K562 (cell line): ENCODE results near the gene SRRM5. TPM values are rescaled to one million over a fixed set of nuclear protein-coding genes. Genes with fewer than 3 reads are reported as not detected.
A peak's percentile ranks its signal among the peaks of the same experiment; 100 is the strongest.

ENCODE experiments used
- BRD4 ChIP-seq: fragments of 200-600 bp; sonication (generic); IDR thresholded peaks from 2 replicates; pipeline ENCODE4 v1.6.1; 2017; ENCODE audit warnings: inconsistent platforms
- CBX3 ChIP-seq, 2 experiments: IDR thresholded peaks; 1 replicate in 1 of 2; 2 replicates in 1 of 2; pipeline ENCODE4 v1.6.1; 2012; ENCODE audit warnings: inconsistent platforms in 2 of 2, low read length in 2 of 2, borderline replicate concordance in 1 of 2, control low read depth in 1 of 2
- FOSL1 ChIP-seq: fragments of 200-800 bp; sonication (Bioruptor generic); conservative IDR thresholded peaks from 2 replicates; pipeline ENCODE4 v1.6.1; 2016; ENCODE audit warnings: missing genetic modification characterization, missing compliant biosample characterization
- FOXO4 ChIP-seq: fragments of 450-650 bp; formaldehyde crosslinking; IDR thresholded peaks from 2 replicates; pipeline ENCODE4 v1.4.0; 2020; ENCODE audit warnings: mild to moderate bottlenecking, moderate library complexity
- GATAD2A ChIP-seq: fragments of 450-650 bp; IDR thresholded peaks from 2 replicates; pipeline ENCODE4 v1.6.1; 2017
- HNRNPL ChIP-seq: fragments of 200-400 bp; formaldehyde crosslinking; IDR thresholded peaks from 2 replicates; pipeline ENCODE4 v1.6.1; 2017; ENCODE audit warnings: low read depth, mild to moderate bottlenecking, low read length
- KHSRP ChIP-seq: fragments of 450-650 bp; IDR thresholded peaks from 2 replicates; pipeline ENCODE4 v1.6.1; 2017
- NCOR1 ChIP-seq: fragments of 450-650 bp; IDR thresholded peaks from 2 replicates; pipeline ENCODE4 v1.6.1; 2016; ENCODE audit warnings: mild to moderate bottlenecking, moderate library complexity
- RBM34 ChIP-seq: fragments of 200-400 bp; formaldehyde crosslinking; IDR thresholded peaks from 2 replicates; pipeline ENCODE4 v1.6.1; 2018; ENCODE audit warnings: low read length, borderline replicate concordance; ENCODE audit not compliant: insufficient read depth
- RHOXF2B ChIP-seq: fragments of 250-450 bp; sonication (Bioruptor Pico); conservative IDR thresholded peaks from 2 replicates; pipeline ENCODE4 v1.5.1; 2021
- SMARCC2 ChIP-seq: fragments of 450-650 bp; IDR thresholded peaks from 2 replicates; pipeline ENCODE4 v1.6.1; 2017; ENCODE audit warnings: antibody characterized with exemption, moderate library complexity, mild to moderate bottlenecking, low read depth
- U2AF2 ChIP-seq: fragments of 200-400 bp; formaldehyde crosslinking; optimal IDR thresholded peaks from 2 replicates; pipeline ENCODE3; 2017; ENCODE audit warnings: low read depth, mild to moderate bottlenecking, low read length
- USF2 ChIP-seq: sonication (generic); formaldehyde crosslinking; IDR thresholded peaks from 2 replicates; pipeline ENCODE4 v1.5.0; 2020; ENCODE audit warnings: missing genetic modification reagents
- XRCC4 ChIP-seq: IDR thresholded peaks from one replicate; pipeline ENCODE4 v1.6.1; 2011; ENCODE audit not compliant: insufficient read depth, insufficient read length; ENCODE audit errors: extremely low read depth
- ZKSCAN8 ChIP-seq: fragments of 200-800 bp; sonication (Bioruptor generic); IDR thresholded peaks from 2 replicates; pipeline ENCODE4 v1.6.1; 2016; ENCODE audit warnings: missing genetic modification characterization, missing compliant biosample characterization
- ZNF512 ChIP-seq: IDR thresholded peaks from 2 replicates; pipeline ENCODE4 v1.6.1; 2016; ENCODE audit warnings: missing genetic modification characterization, missing compliant biosample characterization
- ZNF75A ChIP-seq: fragments of 450-650 bp; formaldehyde crosslinking; IDR thresholded peaks from 2 replicates; pipeline ENCODE4 v1.4.0; 2020; ENCODE audit warnings: mild to moderate bottlenecking
- polyA plus RNA-seq, 8 experiments: library from polyadenylated mRNA; depleted of rRNA in 4 of 8; stranded (reverse) in 5 of 8; unstranded in 3 of 8; fragments of >200 nt; fragmentation: Nextera tagmentation in 2 of 8; fragmentation: Illumina TruSeq in 1 of 8; extraction: Ambion mirVana in 2 of 8; extraction: Trizol in 1 of 8; gene quantifications; 2 replicates each; pipeline versions ENCODE4 v1.2.1 to v1.2.3, GENCODE V29; 2011 to 2014; ENCODE audit warnings: inconsistent platforms in 1 of 8, missing spikeins in 1 of 8
- total RNA-seq, 7 experiments: library from RNA; depleted of rRNA in 6 of 7; stranded (reverse); fragments of >200 nt in 6 of 7; fragmentation: Illumina TruSeq in 2 of 7; extraction: Trizol in 2 of 7; gene quantifications; 2 replicates each; pipeline versions ENCODE4 v1.2.1 to v1.2.3, GENCODE V29; 2011 to 2021; ENCODE audit warnings: low replicate concordance in 1 of 7
- TF ChIP-seq, protein P1 (sequence below), 2 experiments: fragments of 450-650 bp in 1 of 2; sonication (generic) in 1 of 2; formaldehyde crosslinking; conservative IDR thresholded peaks; 2 replicates each; pipeline versions ENCODE4 v1.4.0 to v1.8.1; 2020 to 2022; ENCODE audit warnings: mild to moderate bottlenecking in 1 of 2, missing genetic modification reagents in 1 of 2
- TF ChIP-seq, protein P2 (sequence below): fragments of 250-450 bp; sonication (Bioruptor Pico); IDR thresholded peaks from 2 replicates; pipeline ENCODE4 v1.5.0; 2021; ENCODE audit warnings: mild to moderate bottlenecking, moderate library complexity

The SRRM5 gene
- total and polyA plus RNA-seq, 9 of the 15 experiments (the other 6 are each of a cell fraction or from before 2014, with no cell fraction given): 0.09 to 0.45 (median 0.18) TPM; not detected in 2

DNA sequence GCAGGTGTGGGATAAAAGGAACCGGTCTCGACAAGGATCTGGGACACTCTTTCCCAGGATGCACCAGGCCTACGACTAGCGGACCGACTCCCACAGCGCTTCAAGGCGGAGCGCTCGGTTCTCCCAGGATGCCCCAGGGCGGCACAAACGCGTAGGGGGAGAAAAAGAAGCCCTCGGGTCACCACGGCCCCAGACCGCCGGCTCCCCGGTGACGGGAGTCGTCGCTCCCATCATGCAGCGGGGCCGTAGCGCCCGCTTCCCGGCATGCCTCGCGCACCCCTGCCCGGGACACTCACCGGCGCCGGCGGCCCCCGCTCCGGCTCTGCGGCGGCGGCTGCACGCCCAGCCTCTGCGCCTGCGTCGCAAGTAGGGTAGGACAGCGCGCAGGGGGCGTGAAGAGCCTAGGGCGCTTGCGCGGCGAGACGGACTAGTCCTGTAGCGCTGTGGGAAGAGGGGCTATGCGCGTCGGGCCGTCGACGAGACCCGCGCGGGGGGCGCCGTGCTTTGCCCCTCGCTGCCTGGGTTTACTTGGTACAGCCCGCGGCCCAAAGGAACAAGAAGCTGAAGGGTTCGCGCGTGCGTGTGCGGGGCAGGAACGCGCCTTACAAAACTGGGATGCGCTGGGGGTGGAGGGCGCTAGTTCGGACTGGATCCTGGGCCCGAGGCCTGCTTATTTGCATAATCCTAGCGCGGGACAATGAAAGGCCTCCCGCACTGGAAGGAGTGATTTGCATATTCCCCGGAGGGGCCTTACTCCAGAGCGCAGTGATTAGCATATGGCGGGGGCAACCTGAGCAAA lies 7.6 kb downstream of the SRRM5 start, which contains the start of gene ZNF428 (continued):
- TF ChIP-seq CBX3 (IDR thresholded peaks at IDR 0.05; ENCODE audit: borderline replicate concordance in 1 of 2, low read length in 2 of 2): no peak
- TF ChIP-seq HNRNPL: no peak
- TF ChIP-seq XRCC4: no peak
- TF ChIP-seq FOSL1: no peak; the same call in 1 of the 2 replicates
- TF ChIP-seq, protein P1, sequence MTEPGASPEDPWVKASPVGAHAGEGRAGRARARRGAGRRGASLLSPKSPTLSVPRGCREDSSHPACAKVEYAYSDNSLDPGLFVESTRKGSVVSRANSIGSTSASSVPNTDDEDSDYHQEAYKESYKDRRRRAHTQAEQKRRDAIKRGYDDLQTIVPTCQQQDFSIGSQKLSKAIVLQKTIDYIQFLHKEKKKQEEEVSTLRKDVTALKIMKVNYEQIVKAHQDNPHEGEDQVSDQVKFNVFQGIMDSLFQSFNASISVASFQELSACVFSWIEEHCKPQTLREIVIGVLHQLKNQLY (CRISPR knock-in tag; conservative IDR thresholded peaks at IDR 0.05): no peak
- TF ChIP-seq ZNF512: no peak
- no peak for TF ChIP-seq U2AF2
- TF ChIP-seq, protein P2, sequence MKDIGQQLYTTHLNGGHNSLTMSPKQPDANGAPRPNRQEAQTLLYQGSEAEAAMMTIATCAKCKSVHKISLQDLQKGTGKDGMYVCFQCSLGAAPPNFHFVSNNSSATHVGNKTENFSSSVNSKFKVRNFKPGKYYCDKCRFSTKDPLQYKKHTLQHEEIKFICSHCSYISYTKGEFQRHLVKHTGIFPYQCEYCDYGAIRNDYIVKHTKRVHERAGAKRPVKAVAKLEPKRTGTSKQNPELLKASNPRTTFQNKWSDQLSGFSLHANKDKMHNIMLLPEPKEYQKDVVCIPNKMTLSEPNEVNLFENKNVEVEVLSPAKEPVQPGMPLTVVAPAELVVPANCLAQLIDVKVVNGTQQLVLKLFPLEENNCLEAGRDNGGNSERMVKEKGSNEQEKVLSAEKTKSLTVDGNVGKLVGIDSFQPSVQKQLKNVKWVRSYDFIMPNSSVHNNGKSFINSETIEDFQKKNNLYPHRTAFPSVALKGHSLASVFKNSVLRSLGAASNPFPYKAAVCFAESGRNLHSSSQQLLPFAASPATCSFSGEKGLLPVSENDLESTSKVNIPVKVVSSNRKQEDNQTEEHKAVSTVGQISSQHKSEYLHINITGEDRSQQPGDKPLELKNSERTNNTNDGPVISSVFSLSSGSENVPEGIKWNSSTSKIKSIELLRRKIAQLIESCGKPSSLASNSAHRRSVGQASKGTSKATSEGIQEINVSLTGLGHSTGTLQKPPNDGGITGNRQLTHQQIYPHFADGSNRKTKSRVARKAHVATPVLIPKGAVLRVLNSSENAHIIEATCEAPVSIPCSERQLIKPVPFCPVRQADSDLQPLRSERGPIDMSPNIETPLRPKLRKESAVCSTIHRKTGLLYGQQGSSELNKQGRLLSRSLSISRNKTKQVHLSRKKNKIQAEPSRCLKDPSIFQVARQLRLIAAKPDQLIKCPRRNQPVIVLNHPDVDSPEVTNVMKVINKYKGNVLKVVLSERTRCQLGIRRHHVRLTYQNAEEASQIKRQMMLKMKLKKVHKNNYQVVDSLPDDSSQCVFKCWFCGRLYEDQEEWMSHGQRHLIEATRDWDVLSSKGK (CRISPR knock-in tag): no peak
- no peak for TF ChIP-seq FOXO4 (CRISPR knock-in tag)
- TF ChIP-seq ZNF75A (CRISPR knock-in tag): peak; percentile 12; the same call in 1 of the 2 replicates
- TF ChIP-seq ZKSCAN8 (CRISPR knock-in tag): no peak
- peak; percentile 86 for TF ChIP-seq BRD4
- no peak for TF ChIP-seq USF2 (CRISPR knock-in tag)
- no peak for TF ChIP-seq KHSRP
- no peak for TF ChIP-seq RHOXF2B
- TF ChIP-seq NCOR1: 0 out of 2 replicates have a peak, but pooled peaks have one; percentile 10
- TF ChIP-seq SMARCC2: no peak
- TF ChIP-seq GATAD2A: no peak
- TF ChIP-seq RBM34: no peak
